Common myeloid progenitor, CD34-positive (primary cell): ENCODE results near the gene RCOR1.

Experiments used
- CTCF ChIA-PET: fragments of 350-600 bp; sonication (Branson Sonifier 250); formaldehyde crosslinking; loops from one replicate; lab custom pipeline; 2021; ENCODE audit warnings: antibody characterized with exemption; lab: Charles Lee
- POLR2A ChIA-PET: fragments of 350-600 bp; sonication (Branson Sonifier 250); formaldehyde crosslinking; loops from one replicate; lab custom pipeline; 2021; ENCODE audit warnings: antibody characterized with exemption; lab: Charles Lee
- DNase-seq, 3 donors: peaks; one replicate each; pipeline versions ENCODE4 v3.0.0 to v3.0.0-alpha.2; 2013
- H3K27ac ChIP-seq, 2 experiments: 1 replicate in 1 of 2; 2 replicates in 1 of 2; pipeline ENCODE4 v1.7.0; 2013; ENCODE audit warnings: inconsistent platforms in 2 of 2, low read length in 2 of 2, mild to moderate bottlenecking in 2 of 2, low read depth in 1 of 2, moderate library complexity in 1 of 2; ENCODE audit not compliant: severe bottlenecking in 2 of 2, insufficient read depth in 1 of 2, poor library complexity in 1 of 2
- H3K27me3 ChIP-seq, 5 experiments: replicated peaks in 2 of 5; 1 replicate in 3 of 5; 2 replicates in 2 of 5; pipeline versions ENCODE4 v1.6.1 to v1.7.0; 2013; ENCODE audit warnings: low read length in 4 of 5, mild to moderate bottlenecking in 2 of 5, moderate library complexity in 2 of 5, inconsistent platforms in 1 of 5; ENCODE audit not compliant: insufficient read depth in 5 of 5, control insufficient read depth in 4 of 5
- H3K36me3 ChIP-seq, 4 experiments: 1 replicate in 2 of 4; 2 replicates in 2 of 4; pipeline versions ENCODE4 v1.6.1 to v1.7.0; 2013; ENCODE audit warnings: low read length in 3 of 4, control low read depth in 1 of 4, mild to moderate bottlenecking in 1 of 4; ENCODE audit not compliant: control insufficient read depth in 4 of 4, insufficient read depth in 4 of 4
- H3K4me1 ChIP-seq, 4 experiments: 1 replicate in 3 of 4; 2 replicates in 1 of 4; pipeline versions ENCODE4 v1.6.1 to v1.7.1; 2013; ENCODE audit warnings: low read length in 3 of 4, mild to moderate bottlenecking in 3 of 4, control low read depth in 1 of 4, inconsistent platforms in 1 of 4, moderate library complexity in 1 of 4; ENCODE audit not compliant: control insufficient read depth in 4 of 4, insufficient read depth in 4 of 4; ENCODE audit errors: control extremely low read depth in 1 of 4
- H3K4me3 ChIP-seq, 7 experiments: 1 replicate in 4 of 7; 2 replicates in 3 of 7; pipeline versions ENCODE4 v1.5.1 to v1.7.0; 2013; ENCODE audit warnings: mild to moderate bottlenecking in 7 of 7, low read length in 6 of 7, moderate library complexity in 6 of 7, inconsistent platforms in 2 of 7, low read depth in 2 of 7, control low read depth in 1 of 7; ENCODE audit not compliant: insufficient read depth in 4 of 7, control insufficient read depth in 1 of 7; ENCODE audit errors: extremely low read depth in 1 of 7
- H3K9me3 ChIP-seq, 5 experiments: 1 replicate in 4 of 5; 2 replicates in 1 of 5; pipeline versions ENCODE4 v1.6.1 to v1.7.1; 2013; ENCODE audit warnings: low read length in 4 of 5, mild to moderate bottlenecking in 2 of 5, inconsistent platforms in 1 of 5, low read depth in 1 of 5, moderate library complexity in 1 of 5; ENCODE audit not compliant: control insufficient read depth in 4 of 5, insufficient read depth in 2 of 5; ENCODE audit errors: control extremely low read depth in 1 of 5
- WGBS: methylation state at CpG from one replicate; pipeline ENCODE4 v1.1.5; 2013; ENCODE audit not compliant: insufficient coverage; 5-methylcytosine and 5-hydroxymethylcytosine counted together

Gene RCOR1

GRCh38 chr14:102578821-102579220 lies 13.6 kb upstream of the RCOR1 start:
- 87% methylated on average over 4 of the region's 7 CpGs for WGBS
- Histone ChIP-seq H3K27ac (no peak overlapping the region), H3K27me3 (no peaks in the 10 kb centered on the region), H3K36me3 (no peaks in the 10 kb centered on the region), H3K9me3 (no peaks in the 10 kb centered on the region), H3K4me3 (no peak overlapping the region), H3K4me1 (peaks cover 0 to 7% (median under 1%) of the 10 kb centered on the region in 4 experiments)
- no peak for DNase-seq
- ChIA-PET POLR2A (no interaction called here), CTCF (interaction anchor here (0.8 to 1.5 kb wide), 4 partner anchors 8 to 16 kb away, joined by 3 to 4 read pairs (median 3); no protein-coding TSS in a partner anchor)

DNA sequence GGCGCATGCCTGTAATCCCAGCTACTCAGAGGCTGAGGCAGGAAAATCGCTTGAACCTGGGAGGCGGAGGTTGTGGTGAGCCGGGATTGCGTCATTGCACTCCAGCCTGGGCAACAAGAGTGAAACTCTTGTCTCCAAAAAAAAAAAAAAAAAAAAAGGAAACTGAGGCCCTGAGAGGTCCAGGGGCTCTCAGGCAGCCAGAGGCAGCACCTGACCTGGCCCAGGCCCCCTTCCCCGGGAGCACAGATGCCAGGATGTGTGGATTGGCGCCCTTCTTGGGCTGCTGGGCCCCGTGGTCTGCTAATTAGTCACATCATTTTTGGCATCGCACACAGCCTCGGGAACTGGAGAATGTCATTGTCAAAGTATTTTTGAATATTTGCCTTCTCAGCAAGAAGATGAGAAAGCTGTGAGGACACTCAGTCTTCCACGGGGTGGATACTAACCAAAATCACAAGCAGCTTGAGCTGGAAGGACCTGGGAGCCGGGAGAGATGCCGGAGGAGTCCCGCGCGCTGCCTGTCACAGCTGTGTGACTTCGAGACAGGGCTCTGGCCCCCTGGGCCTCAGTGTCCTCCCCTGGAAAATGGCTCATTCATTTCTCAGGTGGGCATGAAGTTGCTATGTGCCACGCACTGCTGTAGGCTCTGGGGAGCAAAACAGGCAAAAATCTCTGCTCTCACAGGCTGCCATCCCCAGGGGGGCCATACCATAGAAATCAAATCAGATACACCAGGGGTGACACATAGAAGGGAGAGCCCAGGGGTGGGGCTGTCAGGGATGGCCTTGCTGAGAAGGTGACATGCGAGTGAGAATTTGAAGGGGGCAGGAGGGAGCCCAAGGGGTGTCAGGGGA lies 12.5 kb upstream of the RCOR1 start:
- Histone ChIP-seq H3K4me3 (no peak overlapping the region), H3K4me1 (peaks cover 0 to 5% (median 0%) of the 10 kb centered on the region in 4 experiments), H3K27me3 (no peaks in the 10 kb centered on the region), H3K36me3 (no peaks in the 10 kb centered on the region), H3K9me3 (no peaks in the 10 kb centered on the region), H3K27ac (no peak overlapping the region)
- CTCF ChIA-PET, result interaction anchor here (0.9 to 1.5 kb wide), 3 partner anchors 9 to 50 kb away, joined by 3 to 4 read pairs (median 3); no protein-coding TSS in a partner anchor
- 96% methylated on average over 17 of the region's 19 CpGs for WGBS
- no peak for DNase-seq
- POLR2A ChIA-PET, result interaction anchor here (0.6 to 0.7 kb wide), 2 partner anchors 10 to 19 kb away, joined by 3 to 4 read pairs; no protein-coding TSS in a partner anchor

GRCh38 chr14:102580550-102581110 lies 11.8 kb upstream of the RCOR1 start:
- CTCF ChIA-PET, result interaction anchor here (1.3 kb wide), 1 partner anchor 49 kb away, joined by 3 read pairs; no protein-coding TSS in a partner anchor
- peaks cover 0 to 5% (median 0%) of the 10 kb centered on the region in 4 experiments for H3K4me1 ChIP-seq
- POLR2A ChIA-PET, result interaction anchor here (0.6 kb wide), 1 partner anchor 11 kb away, joined by 4 read pairs; no protein-coding TSS in a partner anchor
- 94% methylated on average over 6 of the region's 10 CpGs for WGBS
- no peak overlapping the region for H3K4me3 ChIP-seq
- no peaks in the 10 kb centered on the region for H3K36me3 ChIP-seq
- DNase-seq, result no peak
- H3K9me3 ChIP-seq, result no peaks in the 10 kb centered on the region
- H3K27ac ChIP-seq, result no peak overlapping the region
- H3K27me3 ChIP-seq, result no peaks in the 10 kb centered on the region

DNA sequence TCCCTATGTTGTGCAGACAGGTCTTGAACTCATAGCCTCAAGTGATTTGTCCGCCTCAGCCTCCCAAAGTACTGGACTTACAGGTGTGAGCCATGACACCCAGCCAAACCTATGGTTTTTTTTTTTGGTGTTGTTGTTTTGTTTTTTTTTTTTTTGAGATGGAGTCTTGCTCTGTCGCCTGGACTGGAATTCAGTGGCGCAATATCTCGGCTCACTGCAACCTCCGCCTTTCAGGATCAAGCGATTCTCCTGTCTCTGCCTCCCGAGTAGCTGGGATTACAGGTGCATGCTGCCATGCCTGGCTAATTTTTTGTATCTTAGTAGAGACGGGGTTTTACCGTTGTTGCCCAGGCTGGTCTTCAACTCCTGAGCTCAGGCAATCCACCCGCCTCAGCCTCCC lies 11.3 kb upstream of the RCOR1 start:
- Histone ChIP-seq H3K36me3 (no peaks in the 10 kb centered on the region), H3K4me3 (no peak overlapping the region), H3K4me1 (peaks cover 0 to 5% (median 0%) of the 10 kb centered on the region in 4 experiments), H3K9me3 (no peaks in the 10 kb centered on the region), H3K27ac (no peak overlapping the region), H3K27me3 (no peaks in the 10 kb centered on the region)
- WGBS, result 94% methylated on average over 9 of the region's 10 CpGs
- ChIA-PET POLR2A (no interaction called here), CTCF (interaction anchor here (1.3 kb wide), 1 partner anchor 48 kb away, joined by 3 read pairs; no protein-coding TSS in a partner anchor)
- DNase-seq, result no peak

GRCh38 chr14:102583726-102584125 lies 8.7 kb upstream of the RCOR1 start:
- peaks cover 0 to 5% (median 0%) of the 10 kb centered on the region in 4 experiments for H3K4me1 ChIP-seq
- no CpG with 5 or more reads among the region's 7 CpGs for WGBS
- no peak overlapping the region for H3K4me3 ChIP-seq
- H3K27me3 ChIP-seq, result no peaks in the 10 kb centered on the region
- H3K9me3 ChIP-seq, result no peaks in the 10 kb centered on the region
- DNase-seq, result no peak
- ChIA-PET CTCF (no interaction called here), POLR2A (no interaction called here)
- H3K27ac ChIP-seq, result no peak overlapping the region
- no peaks in the 10 kb centered on the region for H3K36me3 ChIP-seq

DNA sequence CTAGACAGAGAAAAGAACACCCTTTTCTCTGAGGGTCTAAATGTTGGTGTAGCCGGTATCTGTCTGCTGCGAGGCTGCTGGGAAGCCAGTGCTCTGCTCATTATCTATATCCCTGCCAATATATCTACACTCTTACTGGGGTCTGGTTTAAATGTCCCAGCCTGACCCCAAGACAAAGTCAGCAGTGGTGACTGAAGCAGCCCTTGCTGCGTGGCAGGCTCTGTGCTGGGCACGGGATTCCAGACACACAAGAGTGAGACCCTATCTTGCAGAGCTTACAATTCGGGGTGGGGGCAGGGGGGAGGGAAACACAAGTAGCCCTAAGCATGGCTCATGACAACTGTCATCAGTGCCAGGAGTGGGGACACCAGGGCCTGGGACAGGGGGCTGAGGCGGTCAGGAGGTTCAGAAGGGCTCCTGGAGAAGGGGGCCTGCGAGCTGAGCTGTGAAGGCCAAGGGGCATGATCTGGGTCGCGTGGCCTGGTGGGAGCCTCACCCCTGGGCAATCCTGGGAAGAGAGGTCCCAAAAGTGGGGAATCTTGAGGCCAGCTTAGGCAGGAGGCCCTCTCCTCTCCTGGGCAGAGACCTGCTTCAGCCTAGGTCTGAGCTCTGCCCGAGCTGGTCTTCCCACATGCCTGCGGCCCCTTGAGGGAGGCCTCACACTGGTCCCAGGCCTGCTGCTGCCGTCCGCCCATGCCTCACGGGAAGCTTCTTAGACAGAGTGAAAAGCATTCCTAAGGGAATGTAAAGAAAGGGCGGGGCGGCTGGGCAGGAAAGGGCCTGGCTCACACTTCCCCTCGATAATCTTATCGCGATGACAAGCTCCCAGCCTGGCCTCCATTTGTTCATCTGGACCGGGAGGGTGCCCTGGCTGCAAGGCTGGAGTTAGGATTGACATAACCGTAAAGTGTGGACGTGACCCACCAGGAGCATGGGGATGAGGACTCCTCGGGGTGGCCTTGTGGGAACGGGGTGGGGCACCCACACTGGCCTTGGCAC lies 7.3 kb upstream of the RCOR1 start:
- no peak for DNase-seq
- no peaks in the 10 kb centered on the region for H3K4me1 ChIP-seq
- H3K27me3 ChIP-seq, result no peaks in the 10 kb centered on the region
- H3K4me3 ChIP-seq, result no peak overlapping the region
- 88% methylated on average over 19 of the region's 24 CpGs for WGBS
- no peak overlapping the region for H3K27ac ChIP-seq
- POLR2A ChIA-PET, result no interaction called here
- CTCF ChIA-PET, result interaction anchor here (0.6 to 1.2 kb wide), 3 partner anchors 10 to 109 kb away, joined by 3 to 4 read pairs (median 3); no protein-coding TSS in a partner anchor
- H3K36me3 ChIP-seq, result no peaks in the 10 kb centered on the region
- H3K9me3 ChIP-seq, result no peaks in the 10 kb centered on the region
